BLaER1 (cell line): ENCODE measurements around the gene CMTR2.

Experiments
- H3K27ac ChIP-seq: shearing (Covaris generic); formaldehyde crosslinking; 2 replicates; pipeline ENCODE4 v1.8.1; 2022
- H3K27me3 ChIP-seq: shearing (Covaris generic); formaldehyde crosslinking; 2 replicates; pipeline ENCODE4 v1.8.1; 2022
- H3K36me3 ChIP-seq: shearing (Covaris generic); formaldehyde crosslinking; 2 replicates; pipeline ENCODE4 v1.8.1; 2022
- H3K4me1 ChIP-seq: shearing (Covaris generic); formaldehyde crosslinking; 2 replicates; pipeline ENCODE4 v1.8.1; 2022
- H3K4me2 ChIP-seq: shearing (Covaris generic); formaldehyde crosslinking; 2 replicates; pipeline ENCODE4 v1.8.1; 2022
- H3K4me3 ChIP-seq: shearing (Covaris generic); formaldehyde crosslinking; 2 replicates; pipeline ENCODE4 v1.8.1; 2022
- H3K9ac ChIP-seq: shearing (Covaris generic); formaldehyde crosslinking; 2 replicates; pipeline ENCODE4 v1.8.1; 2022
- H3K9me3 ChIP-seq: shearing (Covaris generic); formaldehyde crosslinking; 2 replicates; pipeline ENCODE4 v1.8.1; 2022
- H4K20me1 ChIP-seq: shearing (Covaris generic); formaldehyde crosslinking; 2 replicates; pipeline ENCODE4 v1.8.1; 2022
- Cebpa-rat ChIP-seq: shearing (Covaris generic); IDR thresholded peaks from 2 replicates; pipeline ENCODE4 v1.8.1; 2022

Gene CMTR2

DNA sequence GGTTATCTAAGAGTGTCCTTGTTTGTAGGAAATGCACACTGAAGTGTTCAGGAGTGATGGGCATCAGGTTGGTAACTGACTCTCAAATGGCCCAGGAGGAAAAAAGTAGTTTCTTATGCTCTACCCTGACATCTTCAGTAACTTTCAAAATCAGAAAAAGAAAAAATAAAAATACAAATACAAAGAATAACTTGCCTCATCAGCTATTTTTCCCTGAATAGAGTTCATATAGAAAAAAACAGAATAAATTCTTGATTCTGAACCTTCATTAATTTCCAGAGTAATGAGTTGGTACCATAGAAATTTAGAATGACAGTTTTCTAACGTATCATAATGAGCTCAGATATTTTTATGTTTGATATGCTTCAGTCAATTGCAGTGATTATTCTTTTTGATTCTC lies 31.4 kb downstream of the CMTR2 start:
- no peak overlapping the region for H3K27ac ChIP-seq
- H3K4me2 ChIP-seq = no peak overlapping the region
- H3K4me3 ChIP-seq = no peak overlapping the region
- no peak overlapping the region for H3K9ac ChIP-seq
- H3K9me3 ChIP-seq = no peaks in the 10 kb centered on the region
- no peaks in the 10 kb centered on the region for H3K27me3 ChIP-seq
- no peak for TF ChIP-seq Cebpa-rat
- H3K36me3 ChIP-seq = no peaks in the 10 kb centered on the region
- no peaks in the 10 kb centered on the region for H4K20me1 ChIP-seq
- H3K4me1 ChIP-seq = peaks cover 33% of the 10 kb centered on the region

DNA sequence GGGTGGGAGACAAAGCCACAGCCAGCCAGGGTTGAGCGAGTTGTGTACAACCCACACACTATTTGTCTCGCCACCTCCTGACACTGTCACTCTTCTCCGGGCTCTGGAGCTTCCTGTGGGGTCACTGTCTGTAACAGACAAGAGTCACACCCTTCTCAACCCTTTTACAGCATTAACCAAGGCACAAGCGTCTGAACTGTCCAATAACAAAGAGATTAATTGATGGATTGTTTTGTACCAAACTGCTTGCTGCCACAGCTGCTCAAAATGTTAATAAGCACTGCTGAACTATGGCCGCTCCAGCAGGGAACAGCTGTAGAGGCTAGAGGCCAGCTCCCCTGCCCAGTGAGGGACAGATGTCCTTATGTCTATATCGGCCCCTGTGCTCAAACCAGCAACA lies 33.5 kb downstream of the CMTR2 start:
- no peak for TF ChIP-seq Cebpa-rat
- Histone ChIP-seq H3K9ac (no peak overlapping the region; the same call in 1 of the 2 replicates), H4K20me1 (no peaks in the 10 kb centered on the region), H3K4me2 (peak overlapping the region; percentile 73), H3K27me3 (no peaks in the 10 kb centered on the region), H3K4me3 (no peak overlapping the region), H3K27ac (peak overlapping the region; percentile 47; the same call in 1 of the 2 replicates), H3K9me3 (no peaks in the 10 kb centered on the region), H3K36me3 (no peaks in the 10 kb centered on the region), H3K4me1 (peaks cover 33% of the 10 kb centered on the region)

DNA sequence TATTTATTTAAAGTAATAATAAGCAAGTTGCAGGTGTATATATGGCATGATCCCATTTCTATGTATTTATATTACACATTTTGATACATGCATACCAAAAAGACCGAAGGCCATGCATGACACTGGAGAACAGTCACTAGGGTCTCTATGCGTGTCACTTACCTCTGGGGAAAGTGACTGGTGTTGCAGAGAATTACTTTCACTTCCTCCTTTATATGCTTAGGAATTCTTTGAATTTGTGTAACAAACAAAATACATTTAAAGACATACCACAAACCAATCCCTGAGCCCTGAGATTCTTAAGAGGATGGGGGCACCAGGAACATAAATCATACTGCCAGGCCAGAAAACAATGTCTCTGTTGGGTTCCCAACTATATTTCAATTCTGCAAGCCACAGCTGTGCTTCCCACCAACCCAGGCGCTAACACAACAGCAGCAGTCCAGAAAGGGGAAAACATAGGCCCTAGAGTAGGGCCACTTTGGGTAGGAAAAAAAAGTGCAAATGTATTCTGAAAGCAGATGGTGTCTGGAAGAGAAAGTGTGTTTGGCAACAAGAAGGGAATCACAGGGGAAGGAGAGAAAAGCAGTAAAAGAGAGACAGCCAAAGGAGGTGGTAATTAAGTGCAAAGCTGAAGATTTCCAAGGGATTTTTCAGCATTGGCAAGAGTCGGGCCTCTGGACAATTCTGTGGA lies 34.2 kb downstream of the CMTR2 start:
- Histone ChIP-seq H3K4me1 (peaks cover 30% of the 10 kb centered on the region), H3K27ac (peak overlapping the region; percentile 47; the same call in 1 of the 2 replicates), H3K36me3 (no peaks in the 10 kb centered on the region), H3K27me3 (no peaks in the 10 kb centered on the region), H3K4me3 (no peak overlapping the region), H4K20me1 (no peaks in the 10 kb centered on the region), H3K9ac (no peak overlapping the region; the same call in 1 of the 2 replicates), H3K9me3 (no peaks in the 10 kb centered on the region; the same call in 1 of the 2 replicates), H3K4me2 (peak overlapping the region; percentile 73)
- no peak for TF ChIP-seq Cebpa-rat

DNA sequence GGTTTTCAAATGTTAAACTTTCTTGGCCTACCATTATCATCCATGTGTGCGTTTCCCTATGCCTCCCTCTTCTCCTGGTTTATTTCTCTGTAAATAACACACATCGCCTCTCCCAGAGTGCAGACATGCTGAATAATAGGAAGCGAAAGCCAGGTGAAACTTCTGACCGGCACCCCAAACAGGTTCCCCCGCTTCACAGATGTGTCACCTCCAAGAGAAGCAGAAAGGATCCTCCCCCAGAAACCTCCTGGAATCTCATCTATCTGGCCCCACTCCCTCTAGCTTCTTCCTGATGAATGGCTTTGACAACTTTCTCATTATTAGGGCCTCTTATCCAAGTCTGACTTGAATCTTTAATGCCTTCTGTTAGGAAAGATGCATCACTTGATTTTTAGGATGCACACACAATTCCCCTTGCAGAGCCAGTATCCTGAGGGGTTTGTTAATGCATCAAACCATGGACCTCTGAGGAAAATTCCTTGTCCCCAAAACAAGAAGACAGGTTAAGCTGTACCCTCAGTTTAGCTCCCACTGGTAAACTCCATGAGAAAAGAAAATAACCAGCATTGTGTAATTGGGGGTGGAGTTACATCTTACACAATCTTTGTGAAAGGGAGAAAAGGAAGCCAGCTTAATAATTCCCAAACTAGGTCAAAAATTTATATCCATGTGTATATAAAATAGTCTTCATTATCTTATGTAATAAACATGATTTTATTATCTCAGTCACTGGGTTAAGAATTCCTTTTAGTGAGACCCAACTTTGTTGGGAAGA lies 38.6 kb downstream of the CMTR2 start:
- peaks cover 6% of the 10 kb centered on the region; the same call in 1 of the 2 replicates for H3K9me3 ChIP-seq
- peaks cover 19% of the 10 kb centered on the region for H3K4me1 ChIP-seq
- H3K27ac ChIP-seq = no peak overlapping the region
- TF ChIP-seq Cebpa-rat = no peak
- no peak overlapping the region for H3K4me2 ChIP-seq
- H3K9ac ChIP-seq = no peak overlapping the region
- no peak overlapping the region for H3K4me3 ChIP-seq
- H3K36me3 ChIP-seq = no peaks in the 10 kb centered on the region
- H4K20me1 ChIP-seq = no peaks in the 10 kb centered on the region
- H3K27me3 ChIP-seq = no peaks in the 10 kb centered on the region

DNA sequence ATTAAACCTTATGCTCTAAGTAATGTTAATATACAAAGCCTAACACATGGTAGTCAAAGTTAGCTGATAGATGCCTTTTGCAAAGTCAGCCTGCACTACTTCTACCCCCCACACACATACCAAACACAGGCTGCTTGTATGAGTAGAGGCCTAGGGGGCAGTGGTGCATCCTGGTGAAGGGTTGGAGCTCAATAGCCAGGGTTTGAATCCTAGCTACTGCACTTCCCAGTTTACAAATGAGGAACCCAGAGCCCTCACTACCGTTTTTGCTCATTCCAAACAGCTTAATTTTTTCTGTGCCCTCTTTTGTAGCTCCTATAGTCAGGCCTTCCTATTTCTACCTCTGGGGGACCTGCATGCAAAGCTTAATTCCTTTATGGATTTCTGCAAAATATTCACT lies 39.8 kb downstream of the CMTR2 start:
- no peak overlapping the region for H3K27ac ChIP-seq
- H3K27me3 ChIP-seq = no peaks in the 10 kb centered on the region
- H4K20me1 ChIP-seq = no peaks in the 10 kb centered on the region
- no peaks in the 10 kb centered on the region for H3K36me3 ChIP-seq
- H3K4me3 ChIP-seq = no peak overlapping the region
- H3K9ac ChIP-seq = no peak overlapping the region
- peaks cover 6% of the 10 kb centered on the region; the same call in 1 of the 2 replicates for H3K9me3 ChIP-seq
- no peak for TF ChIP-seq Cebpa-rat
- H3K4me2 ChIP-seq = no peak overlapping the region
- peaks cover 6% of the 10 kb centered on the region for H3K4me1 ChIP-seq

DNA sequence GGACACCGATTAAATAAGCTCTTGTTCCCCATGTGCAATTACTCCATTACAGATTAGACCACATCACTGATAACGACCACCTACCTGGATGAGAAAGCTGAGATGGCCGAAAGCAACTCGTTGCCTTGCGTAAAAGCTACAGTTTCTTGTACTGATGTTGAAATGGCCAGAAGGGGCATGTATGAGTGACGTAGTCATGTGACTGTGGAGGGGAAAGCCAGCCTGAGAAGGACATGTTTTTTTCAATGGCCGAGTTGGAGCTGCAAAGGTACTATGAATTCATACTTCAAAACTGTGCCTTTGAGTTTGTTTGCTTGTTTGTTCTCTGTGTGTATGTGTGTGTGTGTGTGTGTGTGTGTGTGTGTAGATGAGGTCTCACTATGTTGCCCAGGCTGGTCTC lies 41.7 kb downstream of the CMTR2 start:
- H3K4me2 ChIP-seq = no peak overlapping the region
- H3K9me3 ChIP-seq = peaks cover 6% of the 10 kb centered on the region; the same call in 1 of the 2 replicates
- no peak for TF ChIP-seq Cebpa-rat
- peaks cover 14% of the 10 kb centered on the region for H3K4me1 ChIP-seq
- no peak overlapping the region for H3K4me3 ChIP-seq
- H4K20me1 ChIP-seq = no peaks in the 10 kb centered on the region
- no peaks in the 10 kb centered on the region for H3K36me3 ChIP-seq
- H3K9ac ChIP-seq = no peak overlapping the region
- H3K27me3 ChIP-seq = no peaks in the 10 kb centered on the region
- no peak overlapping the region for H3K27ac ChIP-seq

DNA sequence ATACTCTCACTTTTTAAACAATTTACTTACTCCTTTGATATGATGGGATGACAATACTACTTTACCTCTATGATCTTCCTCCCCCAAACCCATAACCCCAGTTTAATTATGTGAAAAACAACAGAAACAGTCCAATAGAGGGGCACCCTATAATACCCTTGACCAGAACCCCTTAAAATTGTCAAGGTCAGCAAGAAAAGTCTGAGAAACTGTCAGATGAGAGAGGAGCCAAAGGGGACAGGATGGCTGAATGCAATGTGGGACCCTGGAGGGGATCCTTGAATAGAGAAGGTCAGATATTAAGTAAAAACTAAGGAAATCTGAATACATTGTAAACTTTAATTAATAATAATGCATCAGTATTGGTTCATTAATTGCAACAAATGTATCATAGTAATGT lies 42.9 kb downstream of the CMTR2 start:
- no peak for TF ChIP-seq Cebpa-rat
- no peak overlapping the region for H3K4me3 ChIP-seq

DNA sequence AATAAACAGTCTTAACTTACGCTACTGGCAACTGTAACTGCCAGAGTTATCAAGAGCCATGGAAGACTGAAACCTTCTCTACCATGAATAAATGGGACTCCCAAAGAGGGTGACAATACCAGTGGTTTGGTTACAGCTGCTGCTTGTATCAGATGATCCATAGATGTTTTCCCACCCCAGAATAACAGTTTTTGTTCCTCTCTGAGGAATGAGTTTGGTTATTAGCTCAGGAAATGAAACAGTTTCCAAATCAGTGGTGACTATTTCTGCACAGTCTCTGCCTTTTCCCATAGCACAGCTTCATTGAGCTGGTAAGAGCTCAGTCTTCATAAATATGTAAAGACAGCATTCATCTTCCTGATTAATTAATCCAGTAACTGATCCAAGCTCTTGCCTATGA lies 44.7 kb downstream of the CMTR2 start:
- H3K27me3 ChIP-seq = no peaks in the 10 kb centered on the region
- H3K9ac ChIP-seq = no peak overlapping the region
- H3K4me3 ChIP-seq = no peak overlapping the region
- H4K20me1 ChIP-seq = no peaks in the 10 kb centered on the region
- H3K9me3 ChIP-seq = peaks cover 6% of the 10 kb centered on the region; the same call in 1 of the 2 replicates
- TF ChIP-seq Cebpa-rat = no peak
- no peaks in the 10 kb centered on the region for H3K36me3 ChIP-seq
- no peak overlapping the region for H3K4me2 ChIP-seq
- H3K4me1 ChIP-seq = peaks cover 17% of the 10 kb centered on the region
- H3K27ac ChIP-seq = no peak overlapping the region

More for the DNA sequence above, 42.9 kb downstream of the CMTR2 start:
- no peak overlapping the region for H3K27ac ChIP-seq
- H3K36me3 ChIP-seq = no peaks in the 10 kb centered on the region
- H4K20me1 ChIP-seq = no peaks in the 10 kb centered on the region
- no peaks in the 10 kb centered on the region for H3K27me3 ChIP-seq
- peaks cover 6% of the 10 kb centered on the region; the same call in 1 of the 2 replicates for H3K9me3 ChIP-seq
- peaks cover 17% of the 10 kb centered on the region for H3K4me1 ChIP-seq
- no peak overlapping the region for H3K9ac ChIP-seq
- H3K4me2 ChIP-seq = no peak overlapping the region

DNA sequence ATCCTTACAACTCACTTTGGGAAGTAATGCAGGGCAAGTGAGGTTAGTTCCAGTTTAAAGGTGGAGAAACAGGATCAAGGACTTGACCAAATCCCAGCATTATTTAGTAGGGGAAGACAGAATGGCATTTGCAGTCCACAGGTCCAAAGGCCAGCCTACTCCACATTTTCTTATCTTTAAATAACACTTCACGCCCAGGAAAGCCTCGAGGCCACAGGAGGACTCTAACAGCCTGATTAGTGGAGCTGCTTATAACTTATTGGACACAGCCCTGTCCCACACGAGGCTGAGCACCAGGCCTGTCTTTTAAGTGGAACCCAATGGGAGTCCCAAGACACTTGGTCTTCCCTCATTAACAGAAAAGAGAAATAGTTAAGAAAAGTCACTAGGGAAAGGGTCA lies 46.6 kb downstream of the CMTR2 start:
- Histone ChIP-seq H3K4me2 (peak overlapping the region; percentile 52), H3K9ac (no peak overlapping the region), H4K20me1 (no peaks in the 10 kb centered on the region), H3K4me1 (peaks cover 12% of the 10 kb centered on the region), H3K9me3 (no peaks in the 10 kb centered on the region), H3K36me3 (no peaks in the 10 kb centered on the region), H3K4me3 (no peak overlapping the region), H3K27ac (no peak overlapping the region), H3K27me3 (no peaks in the 10 kb centered on the region)
- no peak for TF ChIP-seq Cebpa-rat

DNA sequence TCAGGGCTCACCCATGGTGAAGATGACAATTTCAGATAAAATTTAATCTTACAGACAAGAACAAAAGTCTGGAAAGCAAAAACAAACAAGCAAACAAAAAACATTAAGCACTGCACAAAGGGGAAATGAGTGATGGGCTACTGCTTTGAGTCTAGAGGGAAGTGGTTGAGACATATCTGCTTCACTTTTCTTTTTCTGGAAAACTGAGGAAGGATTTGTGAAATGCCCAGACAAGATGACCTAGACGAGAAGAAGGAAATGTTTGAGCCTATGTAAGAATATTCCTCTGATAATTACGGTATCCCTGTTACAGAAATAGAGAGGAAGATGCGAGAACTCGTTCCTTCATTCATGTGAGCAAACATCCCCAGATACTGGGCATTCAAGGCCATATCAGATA lies 47.2 kb downstream of the CMTR2 start:
- Histone ChIP-seq H4K20me1 (no peaks in the 10 kb centered on the region), H3K4me3 (no peak overlapping the region), H3K9ac (no peak overlapping the region), H3K9me3 (peaks cover 6% of the 10 kb centered on the region), H3K27ac (no peak overlapping the region), H3K4me2 (no peak overlapping the region), H3K27me3 (no peaks in the 10 kb centered on the region), H3K36me3 (no peaks in the 10 kb centered on the region), H3K4me1 (peaks cover 12% of the 10 kb centered on the region)
- no peak for TF ChIP-seq Cebpa-rat
